NCI-H526 treated with DMSO at 0.1 percent for 48 hours (cell line): Measurements from ENCODE around the gene SAMD10.
"Not testable (repeated sequence)": the region's sequence is repeated elsewhere in the genome, so short reads cannot be mapped to it uniquely, and the experiment has no call there.

Experiments used
- DNase-seq: peaks from one replicate; lab custom pipeline; 2025; lab: John Stamatoyannopoulos, UW

Gene SAMD10

DNA sequence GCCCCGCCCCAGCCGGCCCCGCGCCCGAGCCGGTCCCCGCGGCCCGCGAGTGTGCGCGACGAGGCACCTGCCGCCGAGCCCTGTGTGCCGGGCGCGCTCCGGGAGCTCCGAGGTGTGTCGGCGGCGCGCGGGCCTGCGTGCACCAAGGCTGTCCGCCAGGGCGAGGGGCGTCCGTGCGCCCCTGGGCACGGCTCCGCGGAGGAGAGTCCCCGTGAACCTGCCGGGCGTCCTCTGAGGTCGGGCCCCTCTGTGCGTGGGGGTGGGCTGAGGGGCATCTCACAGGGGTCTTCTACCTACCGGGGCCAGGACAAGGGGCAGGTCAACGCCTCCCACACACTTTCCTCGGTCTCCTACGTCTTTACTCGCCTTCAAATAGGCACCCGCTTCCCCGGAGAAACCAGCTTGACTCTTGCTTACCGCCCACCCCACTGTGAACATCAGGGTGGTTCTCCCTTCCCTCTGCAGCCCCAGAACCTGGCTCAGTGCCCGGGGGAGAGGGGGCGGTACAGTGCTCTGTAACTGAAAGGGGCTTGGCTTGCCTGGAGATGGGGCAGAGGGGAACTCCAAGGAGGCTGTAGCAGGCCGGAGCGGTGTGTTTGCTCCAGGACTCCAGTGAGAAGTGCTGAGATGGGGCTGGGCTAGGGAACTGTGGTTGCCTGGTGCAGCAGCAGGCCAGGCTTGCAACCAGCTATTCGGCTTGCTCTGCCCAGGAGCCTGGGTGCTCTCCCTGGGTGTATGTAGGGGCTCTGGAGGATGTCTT lies at the start of gene SAMD10:
Gene SAMD10, minus strand, starts transcription at position 86 of the 760 bp plus-strand sequence. CDS start 175 bp downstream, outside the sequence.
- peak; percentile 64 for DNase-seq

DNA sequence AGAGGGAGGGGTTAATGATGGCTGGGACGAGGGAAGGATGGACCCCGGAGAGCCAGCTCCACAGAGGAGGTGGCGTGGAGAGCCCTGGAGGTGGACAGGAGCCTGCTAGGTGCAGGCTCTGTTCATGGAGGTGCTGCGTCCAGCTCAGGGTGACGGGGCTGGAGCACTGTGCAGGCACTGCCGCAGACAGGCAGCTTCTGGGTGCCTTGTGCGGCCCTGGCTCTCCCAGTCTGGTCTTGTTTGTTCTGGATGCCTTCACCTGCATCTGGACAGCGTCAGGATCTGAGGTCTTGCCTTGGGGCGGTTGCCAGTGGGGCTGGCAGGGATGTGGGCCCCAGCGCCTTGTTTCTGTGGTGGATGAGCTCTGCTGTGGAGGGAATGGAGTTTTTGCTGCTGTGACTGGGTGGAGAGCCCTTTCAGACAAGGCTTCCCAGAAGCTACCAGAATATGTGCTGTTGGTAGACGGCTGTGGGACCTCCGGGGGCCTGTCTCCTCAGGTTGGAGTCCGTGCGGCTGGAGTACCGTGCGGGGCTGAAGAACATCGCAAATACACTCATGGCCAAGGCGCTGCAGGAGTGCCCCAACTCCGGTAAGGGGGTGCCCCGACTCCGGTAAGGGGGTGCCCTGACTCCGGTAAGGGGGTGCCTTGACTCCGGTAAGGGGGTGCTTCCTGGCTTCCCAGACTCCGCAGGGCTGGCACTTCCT lies 48.7 kb upstream of the SAMD10 start:
- no peak for DNase-seq

DNA sequence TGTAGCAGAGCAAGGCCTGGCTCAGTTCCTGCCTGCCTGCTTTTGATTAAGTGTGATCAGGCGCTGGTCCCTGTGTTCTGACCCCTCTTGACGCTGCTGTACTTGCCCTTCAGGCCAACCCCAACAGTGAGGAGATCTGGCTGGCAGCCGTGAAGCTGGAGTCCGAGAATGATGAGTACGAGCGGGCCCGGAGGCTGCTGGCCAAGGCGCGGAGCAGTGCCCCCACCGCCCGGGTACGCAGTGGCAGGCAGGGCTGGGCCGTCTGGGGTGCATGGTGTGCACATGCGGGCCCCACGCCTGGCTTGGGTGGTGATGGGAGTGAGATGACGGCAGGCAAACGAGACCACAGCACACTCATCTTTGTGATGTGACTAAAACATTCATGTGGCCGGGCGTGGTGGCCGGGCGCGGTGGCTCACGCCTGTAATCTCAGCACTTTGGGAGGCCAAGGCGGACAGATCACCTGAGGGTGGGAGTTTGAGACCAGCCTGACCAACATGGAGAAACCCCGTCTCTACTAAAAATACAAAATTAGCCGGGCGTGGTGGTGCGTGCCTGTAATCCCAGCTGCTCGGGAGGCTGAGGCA lies 46.5 kb upstream of the SAMD10 start:
- no peak for DNase-seq

DNA sequence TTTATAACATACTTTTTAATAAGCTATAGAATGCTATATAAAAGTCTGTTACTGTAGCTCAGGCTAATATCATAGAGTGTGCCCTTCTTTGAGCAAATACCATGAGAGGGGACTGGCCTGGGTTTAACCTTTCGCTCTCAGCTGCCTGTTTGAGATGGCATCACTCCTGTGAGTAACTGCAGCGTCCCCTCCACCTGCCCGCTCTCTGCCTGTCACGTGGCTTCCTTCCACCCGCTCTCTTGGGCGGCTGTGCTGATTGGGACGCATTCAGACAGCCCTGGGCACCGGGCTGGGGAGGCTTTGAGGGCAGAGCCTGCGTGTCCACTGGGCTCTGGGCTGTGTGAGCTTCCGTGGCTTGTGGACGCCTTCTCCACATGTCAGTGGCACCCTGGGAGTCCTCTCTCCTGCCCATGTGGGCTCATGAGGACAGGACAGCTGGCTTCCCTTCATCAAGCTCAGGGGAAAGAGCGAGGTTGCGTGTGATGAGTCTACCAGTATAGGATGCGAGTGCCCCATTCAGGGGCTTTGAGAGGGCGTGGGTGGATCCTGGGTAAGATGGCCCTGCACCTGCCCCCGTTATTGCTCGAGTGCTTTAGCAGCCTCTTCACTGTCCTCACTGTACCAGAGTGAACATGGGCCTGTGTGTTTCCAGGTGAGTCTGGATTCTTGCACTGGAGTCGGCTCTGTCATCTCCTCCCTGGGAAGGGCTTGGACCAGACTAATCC lies 45.8 kb upstream of the SAMD10 start:
- no peak for DNase-seq

DNA sequence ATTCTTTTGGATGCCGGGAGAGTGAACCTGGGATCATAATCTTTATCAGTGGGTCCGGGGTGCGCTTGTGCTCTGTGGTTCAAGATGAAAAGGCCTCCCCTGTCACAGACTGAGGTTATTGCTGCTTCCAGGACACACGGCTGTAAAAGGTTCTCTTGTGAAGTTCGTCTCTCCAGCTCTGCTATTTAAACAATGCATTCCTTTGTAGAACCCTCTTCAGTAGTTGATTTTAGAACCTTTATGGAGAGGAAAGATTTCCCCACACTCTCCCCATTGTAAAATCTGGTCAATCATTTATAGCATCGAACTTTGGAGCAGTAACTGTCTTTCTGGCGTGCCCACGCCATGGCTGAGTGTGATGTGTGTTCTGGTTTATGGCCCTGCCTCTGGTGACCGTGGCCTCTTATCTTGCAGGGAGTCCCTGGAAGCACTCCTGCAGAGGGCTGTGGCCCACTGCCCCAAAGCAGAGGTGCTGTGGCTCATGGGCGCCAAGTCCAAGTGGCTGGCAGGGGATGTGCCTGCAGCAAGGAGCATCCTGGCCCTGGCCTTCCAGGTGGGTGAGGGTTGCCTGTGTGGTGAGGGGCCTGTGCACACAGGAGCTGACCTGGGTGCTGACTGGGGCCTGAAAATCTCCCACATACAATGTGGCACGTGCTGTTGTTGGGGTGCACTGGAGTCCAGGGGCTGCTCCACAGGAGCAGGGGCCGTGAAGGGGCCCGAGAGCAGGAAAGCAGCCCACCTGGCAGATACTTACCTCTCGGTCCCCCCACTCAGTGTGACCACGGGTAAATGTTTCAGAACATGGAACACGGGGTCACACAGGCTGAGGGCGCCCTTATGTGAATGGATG lies 44.9 kb upstream of the SAMD10 start:
- DNase-seq, result no peak

DNA sequence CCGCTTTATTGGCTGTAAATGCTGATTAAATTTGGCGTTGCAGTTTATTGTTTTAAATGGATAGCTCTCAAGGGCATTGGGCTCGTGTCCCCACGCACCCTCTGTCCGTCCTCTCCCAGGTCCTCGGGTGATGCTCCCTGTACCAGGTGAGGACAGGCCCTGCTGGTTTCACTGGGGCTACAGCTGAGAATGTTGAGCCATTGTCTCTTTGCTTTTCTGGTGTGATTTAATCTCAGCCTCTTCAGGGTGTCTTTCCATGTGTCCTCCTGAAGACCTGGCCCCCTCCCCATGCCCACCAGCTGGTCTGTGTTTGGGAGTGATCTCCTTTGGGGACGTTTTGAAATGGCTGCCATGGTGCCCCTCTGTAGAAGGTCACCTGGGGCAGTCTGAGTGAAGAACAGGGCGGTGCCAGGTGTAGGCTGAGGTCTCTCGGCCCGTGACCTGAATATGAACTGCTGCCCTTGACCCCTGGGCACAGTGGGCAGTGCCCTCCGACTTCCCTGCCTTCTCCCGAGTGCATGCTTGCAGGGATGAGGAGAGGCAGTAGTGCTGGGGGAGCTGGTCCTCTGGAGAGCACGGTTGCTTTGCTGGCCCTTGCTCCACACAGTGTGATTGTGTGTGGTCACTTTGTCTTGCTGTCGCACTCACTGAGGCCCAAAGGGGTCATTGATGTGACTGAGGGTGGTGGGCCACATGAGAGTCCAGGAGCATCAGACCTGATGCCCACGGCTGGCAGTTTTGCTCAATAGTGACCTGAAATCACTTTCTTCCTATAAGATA lies 44.1 kb upstream of the SAMD10 start:
- DNase-seq, result no peak

DNA sequence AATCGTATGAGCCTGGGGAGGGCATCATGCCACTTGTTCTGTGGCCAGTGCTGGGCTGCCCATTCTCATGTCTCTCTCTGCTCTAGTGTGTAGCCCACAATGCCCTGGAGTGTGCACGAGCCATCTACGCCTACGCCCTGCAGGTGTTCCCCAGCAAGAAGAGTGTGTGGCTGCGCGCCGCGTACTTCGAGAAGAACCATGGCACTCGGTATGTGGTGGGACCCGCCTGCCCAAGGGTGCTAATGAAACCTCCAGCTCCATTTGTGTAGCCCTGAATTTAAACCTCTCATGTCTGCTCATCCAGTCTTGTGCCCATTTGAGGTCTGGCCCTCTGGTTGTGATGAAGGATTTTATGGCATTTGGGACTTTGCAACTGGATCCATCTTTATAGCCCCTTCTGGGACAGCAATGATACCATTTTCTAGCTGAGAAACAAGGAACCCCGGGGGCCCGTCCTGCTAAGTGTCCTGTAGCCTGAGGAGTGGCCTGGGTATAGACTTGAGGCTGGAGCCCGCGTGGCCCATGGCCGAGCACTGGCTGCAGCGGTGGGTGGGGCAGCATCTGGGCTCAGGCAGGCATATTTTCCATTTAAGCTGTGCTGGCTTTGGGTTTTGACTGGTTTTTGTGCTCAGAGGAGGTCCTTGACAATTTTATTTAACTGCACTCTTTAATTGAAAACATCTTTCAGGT lies 43.4 kb upstream of the SAMD10 start:
- DNase-seq, result no peak

DNA sequence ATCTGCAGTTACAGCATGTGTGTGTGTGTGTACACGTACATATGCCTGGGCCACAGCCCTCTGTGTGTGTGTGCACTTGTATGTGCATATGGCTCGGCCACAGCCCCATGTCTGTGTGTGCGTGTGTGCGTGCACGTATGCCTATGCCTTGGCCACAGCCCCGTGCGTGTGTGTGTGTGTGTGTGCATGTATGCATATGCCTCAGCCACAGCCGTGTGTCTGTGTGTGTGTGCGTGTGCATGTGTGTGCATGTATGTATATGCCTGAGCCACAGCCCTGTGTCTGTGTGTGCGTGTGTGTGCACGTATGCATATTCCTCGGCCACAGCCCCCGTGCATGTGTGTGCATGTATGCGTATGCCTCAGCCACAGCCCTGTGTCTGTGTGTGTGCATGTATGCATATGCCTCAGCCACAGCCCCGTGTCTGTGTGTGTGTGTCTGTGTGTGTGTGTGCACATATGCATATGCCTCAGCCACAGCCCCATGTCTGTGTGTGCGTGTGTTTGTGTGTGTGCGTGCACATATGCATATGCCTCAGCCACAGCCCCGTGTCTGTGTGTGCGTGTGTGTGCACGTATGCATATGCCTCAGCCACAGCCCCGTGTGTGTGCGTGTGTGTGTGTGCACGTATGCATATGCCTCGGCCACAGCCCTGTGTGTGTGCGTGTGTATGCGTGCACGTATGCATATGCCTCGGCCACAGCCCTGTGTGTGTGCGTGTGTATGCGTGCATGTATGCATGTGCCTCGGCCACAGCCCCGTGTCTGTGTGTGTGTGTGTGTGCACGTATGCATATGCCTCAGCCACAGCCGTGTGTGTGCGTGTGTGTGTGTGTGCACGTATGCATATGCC lies 41.9 kb upstream of the SAMD10 start:
- DNase-seq, result no peak

DNA sequence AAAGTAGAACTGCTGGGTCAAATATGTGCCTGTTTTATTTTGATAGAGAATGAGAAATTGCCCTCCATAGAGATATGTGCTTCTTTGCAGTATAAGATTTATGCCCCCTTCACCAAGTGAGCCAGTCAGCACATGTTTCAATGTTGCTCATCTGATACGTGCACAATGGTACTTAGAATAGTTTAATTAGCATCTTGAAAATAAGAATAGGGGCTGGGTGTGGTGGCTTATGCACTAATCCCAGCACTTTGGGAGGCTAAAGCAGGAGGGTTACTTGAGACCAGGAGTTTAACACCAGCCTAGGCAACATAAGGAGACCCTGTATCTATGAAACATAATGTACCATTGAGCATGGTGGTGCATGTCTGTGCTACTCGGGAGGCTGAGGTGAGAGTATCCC lies 36.2 kb upstream of the SAMD10 start:
- DNase-seq, result no peak

DNA sequence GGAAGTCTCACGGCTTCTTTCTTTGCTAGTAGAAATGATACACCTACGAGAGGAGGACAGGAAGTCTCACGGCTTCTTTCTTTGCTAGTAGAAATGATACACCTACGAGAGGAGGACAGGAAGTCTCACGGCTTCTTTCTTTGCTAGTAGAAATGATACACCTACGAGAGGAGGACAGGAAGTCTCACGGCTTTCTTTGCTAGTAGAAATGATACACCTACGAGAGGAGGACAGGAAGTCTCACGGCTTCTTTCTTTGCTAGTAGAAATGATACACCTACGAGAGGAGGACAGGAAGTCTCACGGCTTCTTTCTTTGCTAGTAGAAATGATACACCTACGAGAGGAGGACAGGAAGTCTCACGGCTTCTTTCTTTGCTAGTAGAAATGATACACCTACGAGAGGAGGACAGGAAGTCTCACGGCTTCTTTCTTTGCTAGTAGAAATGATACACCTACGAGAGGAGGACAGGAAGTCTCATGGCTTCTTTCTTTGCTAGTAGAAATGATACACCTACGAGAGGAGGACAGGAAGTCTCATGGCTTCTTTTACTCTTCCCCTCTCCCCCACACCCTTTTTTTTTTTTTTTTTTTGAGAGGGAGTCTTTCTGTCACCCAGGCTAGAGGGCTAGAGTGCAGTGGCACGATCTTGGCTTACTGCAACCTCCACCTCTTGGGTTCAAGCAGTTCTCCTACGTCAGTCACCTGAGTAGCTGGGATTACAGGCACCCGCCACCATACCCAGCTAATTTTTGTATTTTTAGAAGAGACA lies 33.1 kb upstream of the SAMD10 start:
- DNase-seq, result not testable (repeated sequence)

DNA sequence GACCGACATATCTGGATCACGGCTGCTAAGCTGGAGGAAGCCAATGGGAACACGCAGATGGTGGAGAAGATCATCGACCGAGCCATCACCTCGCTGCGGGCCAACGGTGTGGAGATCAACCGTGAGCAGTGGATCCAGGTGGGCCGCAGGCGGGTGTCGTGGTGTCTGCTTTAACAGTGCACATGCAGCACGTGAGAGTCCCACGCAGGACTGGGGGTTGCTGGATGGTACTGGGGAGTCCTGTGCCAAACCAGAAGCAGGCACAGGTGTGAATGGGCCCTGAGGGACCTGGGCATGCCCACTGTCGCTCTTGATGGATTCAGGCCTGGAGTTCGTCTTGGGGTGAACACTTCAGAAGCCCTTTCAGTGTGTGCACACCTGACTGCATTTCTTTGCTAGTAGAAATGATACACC lies 31.9 kb upstream of the SAMD10 start:
- DNase-seq, result no peak

DNA sequence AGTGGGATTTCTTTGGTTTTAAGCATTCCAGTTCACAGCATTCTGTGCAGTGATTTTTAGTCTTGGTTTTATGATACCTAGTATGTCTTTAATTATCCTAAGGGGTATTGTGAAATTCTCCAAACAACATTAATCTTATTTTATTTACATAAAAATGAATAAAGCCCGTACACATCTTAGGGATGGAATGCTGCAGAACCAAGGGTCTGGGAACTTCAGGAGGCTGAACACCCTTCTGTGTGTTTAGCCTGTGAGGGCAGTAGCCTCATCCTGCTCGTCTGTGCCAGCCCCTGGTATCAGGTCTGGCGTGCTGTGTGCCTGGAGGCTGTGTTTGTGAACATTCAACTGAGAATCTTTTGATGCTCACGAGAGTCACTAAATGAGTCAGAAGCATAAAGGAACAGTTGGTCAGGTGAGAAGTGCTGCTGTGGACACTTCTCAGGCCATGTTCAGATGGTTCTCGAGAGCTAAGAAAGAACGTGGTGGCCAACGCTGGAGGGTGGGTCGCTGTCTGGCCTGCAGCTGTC lies 31.3 kb upstream of the SAMD10 start:
- DNase-seq, result no peak

DNA sequence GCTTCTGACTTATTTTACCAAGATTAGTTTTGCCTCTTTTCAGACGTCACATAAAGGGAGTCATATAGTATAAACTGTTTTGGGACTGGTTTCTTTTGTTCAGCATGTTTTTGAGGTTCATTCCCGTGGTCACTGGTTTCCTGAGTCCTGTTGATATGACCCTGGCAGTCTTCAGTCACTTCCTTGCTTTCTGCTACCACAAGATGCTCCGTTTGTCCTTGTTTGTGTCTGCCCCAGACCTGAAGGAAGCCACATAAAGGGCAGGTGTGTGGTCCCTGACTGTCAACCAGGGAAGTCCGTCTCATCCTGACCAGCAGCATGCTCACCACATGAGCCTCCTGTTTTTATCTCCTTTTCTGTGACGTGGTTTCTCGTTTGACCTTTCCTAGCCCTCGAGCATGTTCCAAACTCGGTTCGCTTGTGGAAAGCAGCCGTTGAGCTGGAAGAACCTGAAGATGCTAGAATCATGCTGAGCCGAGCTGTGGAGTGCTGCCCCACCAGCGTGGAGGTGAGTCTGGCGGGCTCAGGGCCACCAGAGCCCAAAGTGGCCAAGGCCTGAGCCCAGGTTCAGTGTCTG lies 30.5 kb upstream of the SAMD10 start:
- no peak for DNase-seq

DNA sequence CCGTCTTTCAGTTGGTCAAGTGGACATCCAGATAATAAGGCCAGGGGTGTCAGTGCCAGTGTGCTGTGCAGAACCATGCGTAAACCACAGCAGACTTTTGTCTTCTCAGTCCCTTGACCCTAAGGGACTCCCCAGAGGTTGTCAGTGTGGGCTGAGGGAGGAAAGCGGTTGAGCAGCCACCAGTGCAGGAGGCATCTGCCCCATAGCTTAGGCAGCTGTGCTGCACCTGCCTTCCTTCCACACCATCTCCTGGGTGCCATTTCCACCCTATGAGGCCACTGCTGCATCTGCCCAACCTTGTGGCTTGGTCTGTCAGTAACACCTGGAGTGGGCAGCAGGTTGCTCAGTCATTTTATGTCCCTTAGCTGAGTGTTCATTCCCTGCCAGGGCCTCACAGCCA lies 27.5 kb upstream of the SAMD10 start:
- no peak for DNase-seq

DNA sequence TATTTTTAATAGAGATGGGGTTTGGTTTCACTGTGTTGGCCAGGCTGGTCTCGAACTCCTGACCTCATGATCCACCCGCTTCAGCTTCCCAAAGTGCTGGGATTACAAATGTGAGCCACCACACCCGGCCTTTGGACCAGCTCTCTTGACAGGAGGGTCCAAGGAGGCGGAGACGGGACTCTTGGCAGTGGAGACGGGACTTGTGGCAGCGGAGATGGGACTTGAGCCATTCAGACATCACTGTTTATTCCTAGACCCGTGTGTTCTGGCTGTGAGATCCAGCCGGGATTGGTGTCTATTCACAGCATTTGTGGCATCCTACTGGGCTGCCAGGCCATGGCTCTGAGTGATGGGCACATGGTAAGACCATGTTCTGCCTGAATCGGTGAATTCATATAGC lies 27.0 kb upstream of the SAMD10 start:
- no peak for DNase-seq

DNA sequence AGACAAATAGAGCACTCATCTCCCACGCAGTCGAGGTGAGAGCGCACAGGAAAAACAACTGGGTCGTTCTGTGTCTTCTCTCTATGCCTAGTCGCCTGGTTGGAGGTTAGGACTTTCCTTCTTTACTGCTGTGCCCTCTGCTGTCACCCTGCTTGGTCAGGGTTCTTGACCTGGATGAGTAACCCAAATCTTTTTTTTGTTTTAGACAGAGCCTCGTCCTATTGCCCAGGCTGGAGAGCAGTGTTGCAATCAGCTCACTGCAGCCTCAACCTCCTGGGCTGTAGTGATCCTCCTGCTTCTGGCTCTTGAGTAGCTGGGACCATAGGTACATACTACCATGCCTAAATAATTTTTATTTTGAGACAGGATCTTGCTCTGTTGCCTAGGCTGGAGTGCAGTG lies 26.0 kb upstream of the SAMD10 start:
- no peak for DNase-seq

DNA sequence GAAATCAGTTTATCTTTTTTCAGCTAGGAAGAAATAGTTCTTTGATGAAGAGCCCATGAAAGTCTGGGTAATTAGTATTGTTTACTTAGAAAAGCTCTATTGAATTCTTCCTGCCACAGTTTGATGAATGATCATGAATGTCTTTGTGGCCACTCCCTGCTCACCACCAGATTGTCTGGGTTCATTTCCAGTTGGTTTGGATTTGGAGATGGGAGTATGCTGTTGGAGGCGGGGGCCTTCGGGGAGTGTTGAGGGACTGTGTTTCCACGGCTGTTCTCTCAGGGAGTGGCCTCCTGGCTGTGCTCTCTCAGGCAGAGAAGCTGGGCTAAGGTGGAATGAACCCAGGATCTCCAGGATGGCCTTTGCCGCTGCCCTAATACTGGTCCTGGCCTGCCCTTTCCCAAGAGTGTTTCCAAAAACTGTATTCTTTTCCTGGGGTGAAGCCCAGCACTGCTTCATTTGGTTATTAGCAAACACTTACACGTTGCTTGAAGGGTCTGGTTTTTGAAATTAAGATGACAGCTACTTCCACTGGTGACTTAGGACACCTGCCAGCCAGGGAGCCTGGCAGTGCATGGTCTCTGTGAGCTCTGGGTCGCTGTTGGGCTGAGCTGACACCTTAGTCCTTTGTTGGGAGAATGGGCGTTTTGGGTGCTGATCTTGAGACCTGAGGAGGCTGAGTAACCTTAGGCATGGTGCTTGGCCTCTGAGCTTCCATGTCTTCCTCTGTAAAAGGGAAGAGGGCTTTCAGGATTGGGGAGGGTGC lies 24.7 kb upstream of the SAMD10 start:
- peak; percentile 8 for DNase-seq
